GM19099 (cell line): ENCODE results near the gene RAB40C.
A peak's percentile ranks its signal among the peaks of the same experiment; 100 is the strongest.

Experiments used
- POLR2A ChIP-seq: IDR thresholded peaks from 3 replicates; pipeline ENCODE4 v1.6.1; 2011; ENCODE audit warnings: low read depth; ENCODE audit not compliant: insufficient read length; ENCODE audit errors: extremely low read depth

RAB40C gene

GRCh38 chr16:635573-636205, 45.8 kb downstream of the RAB40C start:
- TF ChIP-seq POLR2A: no peak

GRCh38 chr16:636206-637080, 46.6 kb downstream of the RAB40C start, which contains the start of gene METTL26:
Gene METTL26, minus strand, starts transcription at chr16:636305. Its CDS starts 15 bp downstream, at chr16:636290.
- peak; percentile 79 for TF ChIP-seq POLR2A

GRCh38 chr16:637081-638018, 47.5 kb downstream of the RAB40C start:
- TF ChIP-seq POLR2A: no peak

GRCh38 chr16:638034-638543, 48.2 kb downstream of the RAB40C start:
- no peak for TF ChIP-seq POLR2A

- no peak for TF ChIP-seq POLR2A
Observed at GRCh38 chr16:638836-639235, 49.0 kb downstream of the RAB40C start.

- no peak for TF ChIP-seq POLR2A
Observed at GRCh38 chr16:640614-641013, 50.7 kb downstream of the RAB40C start.

- peak; percentile 74 for TF ChIP-seq POLR2A
Observed at GRCh38 chr16:641326-642188, 51.7 kb downstream of the RAB40C start, which contains the start of gene MCRIP2. Gene MCRIP2, plus strand, starts transcription at chr16:641828. Its CDS starts 164 bp downstream, at chr16:641992.

- TF ChIP-seq POLR2A: peak; percentile 43
Observed at GRCh38 chr16:642189-643049, 52.6 kb downstream of the RAB40C start.

- no peak for TF ChIP-seq POLR2A
Observed at GRCh38 chr16:643050-643368, 53.1 kb downstream of the RAB40C start.

- no peak for TF ChIP-seq POLR2A
Observed at GRCh38 chr16:644556-644955, 54.7 kb downstream of the RAB40C start.

- no peak for TF ChIP-seq POLR2A
Observed at GRCh38 chr16:645852-646678, 56.2 kb downstream of the RAB40C start.

GRCh38 chr16:646679-647172, 56.9 kb downstream of the RAB40C start:
- TF ChIP-seq POLR2A: no peak
